A204.1 (cell line): ENCODE results near the gene CD19.
"Not testable (repeated sequence)": the region's sequence is repeated elsewhere in the genome, so short reads cannot be mapped to it uniquely, and the experiment has no call there.

Experiments used
- FAIRE-seq: peaks from 2 replicates; lab custom pipeline; 2012; peaks lifted over from hg19 to GRCh38; lab: Jason Lieb, UNC

Gene CD19

GRCh38 chr16:28910086-28911031 is 21.4 kb upstream of the CD19 start:
- FAIRE-seq = no peak

- FAIRE-seq = no peak
These were observed 19.2 kb upstream of the CD19 start for GRCh38 chr16:28912558-28912957.

GRCh38 chr16:28913946-28914724 is 17.6 kb upstream of the CD19 start:
- FAIRE-seq = no peak

- no peak for FAIRE-seq
These were observed 16.6 kb upstream of the CD19 start for GRCh38 chr16:28915181-28915580.

GRCh38 chr16:28917095-28917494 is 14.7 kb upstream of the CD19 start:
- no peak for FAIRE-seq

GRCh38 chr16:28918698-28919097 is 13.1 kb upstream of the CD19 start:
- FAIRE-seq = no peak

- no peak for FAIRE-seq
These were observed 8.6 kb upstream of the CD19 start for GRCh38 chr16:28923231-28923587.

- no peak for FAIRE-seq
These were observed 7.9 kb upstream of the CD19 start for GRCh38 chr16:28923652-28924398.

- no peak for FAIRE-seq
These were observed 7.4 kb upstream of the CD19 start for GRCh38 chr16:28924399-28924761.

GRCh38 chr16:28924762-28925385 is 6.9 kb upstream of the CD19 start, which contains the start of gene RABEP2:
Gene RABEP2 (minus strand): TSS chr16:28925238. CDS start chr16:28925163, 75 bp downstream.
- no peak for FAIRE-seq

GRCh38 chr16:28925386-28926228 is 6.2 kb upstream of the CD19 start:
- FAIRE-seq = no peak

GRCh38 chr16:28926284-28926683 is 5.5 kb upstream of the CD19 start:
- FAIRE-seq = not testable (repeated sequence)

GRCh38 chr16:28927815-28928214 is 4.0 kb upstream of the CD19 start:
- FAIRE-seq = no peak

GRCh38 chr16:28930203-28930602 is 1.6 kb upstream of the CD19 start:
- FAIRE-seq = no peak

- FAIRE-seq = no peak
These were observed 1.1 kb upstream of the CD19 start for GRCh38 chr16:28930652-28931051.

GRCh38 chr16:28932339-28933141 is 769 bp downstream of the CD19 start:
- FAIRE-seq = no peak

GRCh38 chr16:28933171-28933570 is 1.4 kb downstream of the CD19 start:
- no peak for FAIRE-seq

GRCh38 chr16:28935346-28935745 is 3.6 kb downstream of the CD19 start:
- FAIRE-seq = no peak

GRCh38 chr16:28935924-28936783 is 4.4 kb downstream of the CD19 start:
- no peak for FAIRE-seq
